HG02852 (cell line): ENCODE results near the gene PAM.
"Not testable (repeated sequence)": the region's sequence is repeated elsewhere in the genome, so short reads cannot be mapped to it uniquely, and the experiment has no call there.

Source experiments
- ATAC-seq: cut with Tn5 transposase; IDR thresholded peaks from one replicate; pipeline ENCODE4 v1.9.1; 2021; ENCODE audit warnings: mild to moderate bottlenecking, moderate library complexity; ENCODE audit not compliant: unreplicated experiment

Gene PAM

DNA sequence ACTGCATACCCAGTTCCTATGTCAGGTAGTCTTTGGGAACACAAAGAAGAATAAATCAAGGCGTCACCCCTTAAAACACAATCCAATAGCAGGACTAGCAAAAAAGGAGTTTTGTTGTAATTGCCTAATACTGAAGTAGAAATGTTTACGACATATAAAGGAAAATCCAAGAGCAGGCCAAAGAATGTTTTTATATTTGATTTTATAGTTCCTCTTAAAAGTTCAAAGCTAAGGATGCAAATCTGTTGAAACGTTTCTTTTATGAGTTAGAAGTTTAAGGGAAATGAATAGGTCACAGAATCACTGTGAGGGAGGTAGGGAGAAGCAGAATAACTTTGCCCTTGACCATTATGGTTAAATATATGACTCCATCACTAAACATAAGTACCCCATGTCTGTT lies 136.1 kb downstream of the PAM start:
- no peak for ATAC-seq

- ATAC-seq, result no peak
These were observed 138.8 kb downstream of the PAM start for GRCh38 chr5:102893942-102894341.

GRCh38 chr5:102895234-102895633 lies 140.1 kb downstream of the PAM start:
- no peak for ATAC-seq

GRCh38 chr5:102895976-102896375 lies 140.9 kb downstream of the PAM start:
- no peak for ATAC-seq

DNA sequence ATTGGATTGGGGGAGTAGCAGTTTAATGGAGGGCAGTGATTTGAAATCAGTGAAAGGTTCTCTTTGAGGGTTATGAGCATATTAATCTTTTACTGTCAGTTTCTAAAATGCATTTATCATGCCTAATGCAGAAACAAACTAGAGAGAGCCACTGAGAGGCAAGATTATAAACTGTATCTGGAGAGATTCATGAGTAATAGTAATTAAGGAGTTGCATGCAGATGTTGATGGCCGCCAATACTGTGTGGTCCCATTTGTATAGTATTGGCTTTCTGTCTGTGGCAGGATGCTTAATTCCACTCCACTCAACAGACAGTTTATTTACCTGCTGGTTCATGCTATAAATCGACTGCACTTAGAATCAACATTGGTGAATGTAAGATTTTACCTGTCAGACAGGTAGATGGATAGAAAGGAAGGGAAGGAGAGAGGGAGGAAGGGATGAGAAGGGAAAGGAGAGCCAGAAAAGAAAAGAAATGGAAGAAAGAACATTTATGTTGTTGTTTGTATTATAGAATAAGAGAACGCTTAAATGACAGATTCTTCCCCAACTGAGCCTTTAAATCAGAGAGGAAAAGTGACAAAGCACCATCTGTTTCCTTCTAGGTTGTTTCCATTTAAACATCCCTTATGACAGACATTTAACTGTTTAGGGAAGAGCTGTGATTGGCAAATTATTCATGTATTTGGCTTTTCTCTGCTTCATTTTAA lies 146.5 kb downstream of the PAM start:
- no peak for ATAC-seq

DNA sequence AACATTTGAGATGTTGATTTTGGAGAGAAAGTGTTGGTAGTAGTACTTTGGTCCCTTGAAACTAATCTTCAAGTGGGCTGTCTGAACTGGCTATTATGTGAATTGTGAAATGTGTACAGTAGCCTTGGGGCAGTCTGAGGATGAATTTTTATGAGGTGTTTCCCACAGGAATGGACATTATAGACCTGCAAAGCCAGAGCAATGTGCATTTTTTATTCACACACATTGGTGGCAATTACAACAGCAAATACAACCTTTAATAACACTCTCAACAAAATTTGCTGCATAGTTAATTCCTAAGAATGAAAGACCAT lies 147.0 kb downstream of the PAM start:
- no peak for ATAC-seq

DNA sequence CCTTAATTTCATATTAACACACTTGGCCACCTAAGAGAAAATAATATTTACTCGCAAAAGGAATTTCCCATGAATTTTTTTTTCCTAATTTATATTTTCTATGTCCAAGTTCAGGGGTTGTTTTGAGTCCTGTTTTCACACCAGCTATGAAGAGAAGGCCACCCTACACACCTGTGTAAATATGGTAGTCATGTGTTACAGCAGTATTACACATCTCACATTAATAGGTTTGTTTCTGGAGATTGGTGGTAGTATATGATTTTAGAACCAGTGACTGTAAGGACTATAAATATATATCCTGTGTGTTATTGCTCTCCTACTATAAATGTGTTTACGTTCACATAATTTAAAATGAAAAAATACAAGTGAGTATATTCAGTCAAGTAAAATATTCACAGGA lies 147.5 kb downstream of the PAM start:
- no peak for ATAC-seq

- no peak for ATAC-seq
These were observed 148.2 kb downstream of the PAM start for GRCh38 chr5:102903074-102903871.

DNA sequence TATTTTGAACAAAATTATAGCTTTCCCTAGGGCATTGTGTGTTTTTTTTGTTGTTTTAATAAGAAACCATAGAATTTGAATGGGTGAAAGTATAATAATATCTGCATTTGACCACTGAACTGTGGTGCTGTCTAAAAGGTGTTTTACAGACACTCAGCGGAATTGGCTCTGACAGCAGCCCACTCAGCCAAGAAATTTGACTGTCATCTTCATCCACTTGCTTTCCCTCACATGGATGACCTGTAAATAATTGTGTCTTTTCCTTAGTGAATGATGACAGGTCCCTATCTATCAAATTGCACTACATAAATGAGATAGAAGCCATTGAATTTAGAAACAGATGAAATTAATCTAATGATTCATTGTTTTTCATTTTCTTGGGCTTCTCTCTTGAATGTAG lies 150.0 kb downstream of the PAM start:
- ATAC-seq, result no peak

GRCh38 chr5:102907099-102907498 lies 152.0 kb downstream of the PAM start:
- not testable (repeated sequence) for ATAC-seq

- ATAC-seq, result no peak
These were observed 155.4 kb downstream of the PAM start for GRCh38 chr5:102910240-102911226.

DNA sequence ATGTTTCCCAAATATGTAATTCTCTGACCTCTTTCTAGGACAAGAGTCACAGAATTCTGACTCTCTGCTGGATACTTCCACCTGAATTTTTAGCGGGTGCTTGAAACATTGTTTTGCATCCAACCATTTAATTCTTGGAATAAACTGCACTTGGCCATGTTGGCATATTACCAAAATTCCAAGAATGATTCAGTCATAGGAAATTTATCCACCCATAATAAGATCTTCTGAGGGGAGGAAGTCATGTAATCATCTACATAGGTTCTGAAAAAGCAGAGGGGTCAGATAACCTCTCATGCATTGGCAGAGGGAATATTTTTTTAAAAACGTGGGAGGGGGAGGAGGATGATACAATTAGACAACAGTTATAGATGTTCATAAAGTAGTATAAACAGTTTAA lies 156.9 kb downstream of the PAM start:
- ATAC-seq, result no peak

DNA sequence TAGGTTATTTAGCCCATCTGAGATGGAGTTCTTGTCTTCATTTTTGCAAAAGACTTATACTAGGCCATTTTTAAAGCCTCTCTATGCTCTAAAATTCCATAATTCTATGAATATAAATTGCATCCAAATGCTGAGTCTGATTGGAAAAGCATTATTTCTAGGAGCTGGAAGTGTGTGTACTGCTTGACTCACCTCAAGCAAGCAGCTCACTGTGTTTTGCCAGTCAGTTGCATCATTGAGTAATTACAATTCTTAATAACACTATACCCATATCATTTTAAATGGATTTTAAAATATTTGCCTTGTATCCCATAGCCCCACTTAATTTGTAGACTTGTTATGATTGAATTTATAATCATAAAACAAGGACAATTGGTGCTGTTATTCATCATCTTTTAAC lies 161.0 kb downstream of the PAM start:
- ATAC-seq, result no peak

- ATAC-seq, result no peak
These were observed 164.0 kb downstream of the PAM start for GRCh38 chr5:102918986-102919610.

GRCh38 chr5:102920762-102921161 lies 165.7 kb downstream of the PAM start:
- ATAC-seq, result no peak

DNA sequence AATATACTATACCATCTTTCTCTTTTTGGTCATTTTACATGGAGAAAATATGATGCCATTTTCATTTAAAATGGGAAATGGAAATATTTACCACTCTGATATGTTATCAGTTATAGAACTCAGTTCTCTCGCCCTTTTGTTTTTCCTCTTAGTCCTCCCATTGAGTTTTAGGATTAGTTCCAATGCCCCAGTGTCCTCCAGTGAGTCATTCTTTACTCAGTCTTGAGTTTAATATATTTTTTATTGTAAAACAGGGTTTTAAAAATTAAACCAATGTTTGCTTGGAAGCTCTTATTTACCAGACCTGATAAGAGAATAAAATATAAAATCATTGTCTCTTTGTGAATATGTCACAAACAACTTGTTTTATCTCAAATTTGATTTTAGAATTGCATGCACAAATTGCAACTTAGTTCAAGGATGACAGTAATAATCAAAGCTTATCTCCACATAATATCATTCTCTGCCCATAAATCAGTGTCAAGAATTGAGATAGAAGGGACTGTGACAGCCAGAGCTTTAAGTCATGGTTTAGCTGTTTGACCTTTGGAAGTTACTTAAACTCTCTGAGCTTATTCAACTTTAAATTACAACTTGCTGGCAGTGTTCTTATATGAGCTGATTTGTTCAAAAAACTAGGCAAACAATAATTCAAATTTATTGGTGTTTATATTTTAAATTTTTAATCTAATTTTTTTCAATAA lies 166.4 kb downstream of the PAM start:
- no peak for ATAC-seq

GRCh38 chr5:102922111-102922720 lies 167.1 kb downstream of the PAM start:
- no peak for ATAC-seq

DNA sequence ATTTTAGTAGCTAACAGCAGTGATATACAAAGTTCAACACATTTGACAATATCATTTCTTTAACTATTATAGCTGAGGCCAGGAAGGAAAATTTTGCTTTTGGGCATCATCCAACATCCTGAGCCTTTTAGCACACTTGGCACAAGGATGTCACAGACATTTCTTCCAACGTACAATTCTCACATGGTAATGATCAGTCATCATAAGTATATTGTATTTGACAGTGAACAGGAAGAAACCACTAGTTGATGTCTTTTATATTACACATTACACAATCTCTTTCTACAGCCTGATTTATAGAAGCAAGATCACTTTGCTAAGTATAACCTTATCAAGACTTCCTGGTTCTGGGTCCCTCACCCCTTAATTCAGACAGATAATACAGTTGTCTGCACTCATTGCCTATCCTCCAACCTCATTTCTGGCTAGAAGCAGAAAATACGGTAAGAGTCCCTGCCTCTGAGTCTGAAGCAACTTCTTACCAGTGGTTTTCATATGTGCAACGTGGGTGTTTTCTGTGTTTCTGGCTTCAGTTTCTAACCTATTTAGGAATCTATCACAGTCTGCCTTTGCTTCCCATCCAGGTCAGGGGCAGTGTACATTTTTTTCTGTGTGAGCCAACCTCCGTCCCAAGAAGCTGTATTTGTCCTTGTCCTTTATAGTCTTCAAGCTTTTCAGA lies 167.8 kb downstream of the PAM start:
- ATAC-seq, result peak; percentile 53

GRCh38 chr5:102924963-102925362 lies 169.9 kb downstream of the PAM start:
- ATAC-seq, result peak; percentile 55
